Nephron (organoid): ENCODE data around the gene CPLX1.

Experiments used
- H3K27ac Mint-ChIP-seq, 3 experiments: 2 replicates each; pipeline ENCODE4 v1.8.0; 2020; ENCODE audit warnings: mixed read lengths in 3 of 3, mild to moderate bottlenecking in 2 of 3, moderate library complexity in 1 of 3
- H3K27me3 Mint-ChIP-seq: 2 replicates; pipeline ENCODE4 v1.8.0; 2021; ENCODE audit warnings: low read depth, mild to moderate bottlenecking, moderate library complexity, mixed read lengths
- H3K36me3 Mint-ChIP-seq: 2 replicates; pipeline ENCODE4 v1.8.0; 2020; ENCODE audit warnings: low read depth, mixed read lengths
- H3K4me1 Mint-ChIP-seq: 2 replicates; pipeline ENCODE4 v1.8.0; 2020; ENCODE audit warnings: mixed read lengths
- H3K4me3 Mint-ChIP-seq, 3 experiments: 2 replicates each; pipeline ENCODE4 v1.8.0; 2020; ENCODE audit warnings: mild to moderate bottlenecking in 3 of 3, mixed read lengths in 3 of 3, moderate library complexity in 2 of 3
- H3K9me3 Mint-ChIP-seq: 2 replicates; pipeline ENCODE4 v1.8.0; 2020; ENCODE audit warnings: mixed read lengths
- CTCF ChIP-seq, 3 experiments: fragments of 200-600 bp; sonication (generic); IDR thresholded peaks; one replicate each; pipeline ENCODE4 v1.5.0; 2021; ENCODE audit warnings: antibody characterized with exemption in 3 of 3; ENCODE audit not compliant: unreplicated experiment in 3 of 3

CPLX1 gene

GRCh38 chr4:788636-789297, 37.2 kb downstream of the CPLX1 start:
- Mint-ChIP-seq H3K9me3 (no peaks in the 10 kb centered on the region), H3K27ac (no peak overlapping the region), H3K4me1 (peaks cover 12% of the 10 kb centered on the region), H3K27me3 (peaks cover 56% of the 10 kb centered on the region), H3K4me3 (no peak overlapping the region), H3K36me3 (no peaks in the 10 kb centered on the region)
- no peak for TF ChIP-seq CTCF (IDR thresholded peaks at IDR 0.05; ENCODE audit: unreplicated experiment in 3 of 3)

- peaks cover 49% of the 10 kb centered on the region for H3K27me3 Mint-ChIP-seq
- H3K4me1 Mint-ChIP-seq = peaks cover 12% of the 10 kb centered on the region
- no peak overlapping the region for H3K27ac Mint-ChIP-seq
- H3K4me3 Mint-ChIP-seq = no peak overlapping the region
- no peaks in the 10 kb centered on the region for H3K9me3 Mint-ChIP-seq
- no peaks in the 10 kb centered on the region for H3K36me3 Mint-ChIP-seq
- no peak for TF ChIP-seq CTCF (IDR thresholded peaks at IDR 0.05; ENCODE audit: unreplicated experiment in 3 of 3)
These were observed 37.8 kb downstream of the CPLX1 start for GRCh38 chr4:788006-788635.

- no peaks in the 10 kb centered on the region for H3K36me3 Mint-ChIP-seq
- peak overlapping the region in 2 of 3 experiments; percentile 1 to 68 for H3K27ac Mint-ChIP-seq
- H3K4me3 Mint-ChIP-seq = peak overlapping the region; percentile 55 to 80 (median 74)
These were observed 38.4 kb downstream of the CPLX1 start for GRCh38 chr4:787561-787981.

GRCh38 chr4:786861-787300, 39.0 kb downstream of the CPLX1 start:
- H3K4me3 Mint-ChIP-seq = peak overlapping the region; percentile 55 to 80 (median 74)
- H3K9me3 Mint-ChIP-seq = no peaks in the 10 kb centered on the region
- H3K36me3 Mint-ChIP-seq = no peaks in the 10 kb centered on the region
- peaks cover 12% of the 10 kb centered on the region for H3K4me1 Mint-ChIP-seq
- no peak for TF ChIP-seq CTCF (IDR thresholded peaks at IDR 0.05; ENCODE audit: unreplicated experiment in 3 of 3)
- peaks cover 41% of the 10 kb centered on the region for H3K27me3 Mint-ChIP-seq
- H3K27ac Mint-ChIP-seq = peak overlapping the region in 1 of 3 experiments; percentile 68

More at GRCh38 chr4:787561-787981, 38.4 kb downstream of the CPLX1 start:
- Mint-ChIP-seq H3K27me3 (peaks cover 44% of the 10 kb centered on the region), H3K4me1 (peaks cover 7% of the 10 kb centered on the region), H3K9me3 (no peaks in the 10 kb centered on the region)
- TF ChIP-seq CTCF (IDR thresholded peaks at IDR 0.05; ENCODE audit: unreplicated experiment in 3 of 3) = no peak

- Mint-ChIP-seq H3K9me3 (no peaks in the 10 kb centered on the region), H3K4me1 (peaks cover 12% of the 10 kb centered on the region), H3K27ac (peak overlapping the region in 1 of 3 experiments; percentile 54), H3K27me3 (peaks cover 41% of the 10 kb centered on the region), H3K36me3 (no peaks in the 10 kb centered on the region), H3K4me3 (no peak overlapping the region)
- no peak for TF ChIP-seq CTCF (IDR thresholded peaks at IDR 0.05; ENCODE audit: unreplicated experiment in 3 of 3)
These were observed 39.7 kb downstream of the CPLX1 start for GRCh38 chr4:786074-786741.
